Loucy (cell line): ENCODE measurements around the gene RAPGEF1.

ENCODE experiments used
- H2AFZ ChIP-seq: fragments of 200-600 bp; sonication (generic); 2 replicates; pipeline ENCODE4 v1.6.0; 2016; ENCODE audit warnings: antibody characterized with exemption, mild to moderate bottlenecking, low read length, moderate library complexity
- H3F3A ChIP-seq: fragments of 200-600 bp; 2 replicates; pipeline ENCODE4 v1.6.0; 2016; ENCODE audit warnings: antibody characterized with exemption, low read depth, mild to moderate bottlenecking
- H3K27me3 ChIP-seq: fragments of 200-600 bp; sonication (generic); 2 replicates; pipeline ENCODE4 v1.6.1; 2014; ENCODE audit warnings: low read length, mild to moderate bottlenecking; ENCODE audit not compliant: insufficient read depth, poor library complexity, severe bottlenecking
- H3K36me3 ChIP-seq: fragments of 200-600 bp; sonication (generic); 2 replicates; pipeline ENCODE4 v1.6.1; 2016; ENCODE audit warnings: low read length; ENCODE audit not compliant: insufficient read depth
- H3K4me1 ChIP-seq: fragments of 200-600 bp; sonication (generic); 2 replicates; pipeline ENCODE4 v1.5.1; 2014; ENCODE audit warnings: low read length, mild to moderate bottlenecking; ENCODE audit not compliant: insufficient read depth, poor library complexity, severe bottlenecking
- H3K4me2 ChIP-seq: fragments of 200-600 bp; sonication (generic); 2 replicates; pipeline ENCODE4 v1.6.0; 2014; ENCODE audit warnings: antibody characterized with exemption, low read length, low read depth, mild to moderate bottlenecking; ENCODE audit not compliant: poor library complexity, severe bottlenecking
- H3K4me3 ChIP-seq: fragments of 200-600 bp; sonication (generic); 2 replicates; pipeline ENCODE4 v1.5.1; 2014; ENCODE audit warnings: low read length, mild to moderate bottlenecking, mixed read lengths; ENCODE audit not compliant: poor library complexity, severe bottlenecking
- H3K79me2 ChIP-seq: fragments of 200-600 bp; sonication (generic); 2 replicates; pipeline ENCODE4 v1.6.1; 2014; ENCODE audit warnings: low read length; ENCODE audit not compliant: insufficient read depth
- H3K9ac ChIP-seq: fragments of 200-600 bp; sonication (generic); 2 replicates; pipeline ENCODE4 v1.6.0; 2014; ENCODE audit warnings: mild to moderate bottlenecking, low read depth, low read length, moderate library complexity; ENCODE audit not compliant: poor library complexity, severe bottlenecking
- H3K9me2 ChIP-seq: fragments of 200-600 bp; sonication (generic); replicated peaks from 2 replicates; pipeline ENCODE4 v1.6.1; 2016; ENCODE audit warnings: low read depth, low read length, mixed read lengths
- H3K9me3 ChIP-seq: fragments of 200-600 bp; sonication (generic); 2 replicates; pipeline ENCODE4 v1.6.1; 2014; ENCODE audit warnings: mild to moderate bottlenecking, antibody characterized with exemption, low read length, low read depth; ENCODE audit not compliant: insufficient read depth
- H4K20me1 ChIP-seq: fragments of 200-600 bp; sonication (generic); 2 replicates; pipeline ENCODE4 v1.6.0; 2014; ENCODE audit warnings: antibody characterized with exemption, low read length, mild to moderate bottlenecking; ENCODE audit not compliant: insufficient read depth, poor library complexity, severe bottlenecking
- CTCF ChIP-seq: fragments of 200-600 bp; sonication (generic); conservative IDR thresholded peaks from 2 replicates; pipeline ENCODE4 v1.5.1; 2014; ENCODE audit warnings: mild to moderate bottlenecking, antibody characterized with exemption, low read length
- EZH2phosphoT487 ChIP-seq: fragments of 200-600 bp; IDR thresholded peaks from 2 replicates; pipeline ENCODE4 v1.6.1; 2018; ENCODE audit warnings: antibody characterized with exemption, mild to moderate bottlenecking, moderate library complexity, borderline replicate concordance

The RAPGEF1 gene

DNA sequence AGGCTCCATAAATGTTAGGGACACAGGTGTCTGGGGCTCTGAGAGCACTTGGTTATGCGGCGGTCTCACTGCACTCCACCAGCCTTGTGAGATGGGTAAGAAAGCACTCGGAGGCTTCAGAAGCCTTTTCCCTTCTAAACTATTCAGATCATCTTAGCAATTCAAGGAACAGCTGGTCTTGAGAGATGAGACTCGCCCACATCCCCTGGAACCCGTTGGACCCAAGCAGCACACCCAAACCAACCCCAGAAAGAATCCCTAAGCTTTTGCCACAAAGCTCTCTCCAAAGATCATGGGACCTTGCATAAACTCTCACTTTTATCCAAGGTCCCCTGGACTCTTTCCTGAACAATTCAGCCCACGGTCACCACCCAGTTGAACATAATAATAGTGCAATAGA is 90.2 kb downstream of the RAPGEF1 start:
- Histone ChIP-seq H3K4me3 (no peak overlapping the region), H3K4me2 (no peak overlapping the region), H2AFZ (no peak overlapping the region), H3K4me1 (no peaks in the 10 kb centered on the region), H3K9me2 (no peaks in the 10 kb centered on the region), H3F3A (no peaks in the 10 kb centered on the region), H4K20me1 (no peaks in the 10 kb centered on the region), H3K9ac (no peak overlapping the region), H3K9me3 (no peaks in the 10 kb centered on the region), H3K36me3 (peaks cover 32% of the 10 kb centered on the region; the same call in 1 of the 2 replicates), H3K27me3 (no peaks in the 10 kb centered on the region), H3K79me2 (peaks cover 16% of the 10 kb centered on the region; the same call in 1 of the 2 replicates)
- no peak for TF ChIP-seq EZH2phosphoT487
- no peak for TF ChIP-seq CTCF

GRCh38 chr9:131645078-131645776 is 94.6 kb downstream of the RAPGEF1 start:
- Histone ChIP-seq H2AFZ (no peak overlapping the region), H3F3A (no peaks in the 10 kb centered on the region), H3K9ac (no peak overlapping the region), H3K4me2 (no peak overlapping the region), H3K27me3 (no peaks in the 10 kb centered on the region), H3K9me2 (no peaks in the 10 kb centered on the region), H3K4me3 (no peak overlapping the region), H3K36me3 (peaks cover 60% of the 10 kb centered on the region; the same call in 1 of the 2 replicates), H3K4me1 (no peaks in the 10 kb centered on the region), H3K9me3 (no peaks in the 10 kb centered on the region), H4K20me1 (no peaks in the 10 kb centered on the region), H3K79me2 (no peaks in the 10 kb centered on the region)
- TF ChIP-seq EZH2phosphoT487, result no peak
- TF ChIP-seq CTCF, result no peak

DNA sequence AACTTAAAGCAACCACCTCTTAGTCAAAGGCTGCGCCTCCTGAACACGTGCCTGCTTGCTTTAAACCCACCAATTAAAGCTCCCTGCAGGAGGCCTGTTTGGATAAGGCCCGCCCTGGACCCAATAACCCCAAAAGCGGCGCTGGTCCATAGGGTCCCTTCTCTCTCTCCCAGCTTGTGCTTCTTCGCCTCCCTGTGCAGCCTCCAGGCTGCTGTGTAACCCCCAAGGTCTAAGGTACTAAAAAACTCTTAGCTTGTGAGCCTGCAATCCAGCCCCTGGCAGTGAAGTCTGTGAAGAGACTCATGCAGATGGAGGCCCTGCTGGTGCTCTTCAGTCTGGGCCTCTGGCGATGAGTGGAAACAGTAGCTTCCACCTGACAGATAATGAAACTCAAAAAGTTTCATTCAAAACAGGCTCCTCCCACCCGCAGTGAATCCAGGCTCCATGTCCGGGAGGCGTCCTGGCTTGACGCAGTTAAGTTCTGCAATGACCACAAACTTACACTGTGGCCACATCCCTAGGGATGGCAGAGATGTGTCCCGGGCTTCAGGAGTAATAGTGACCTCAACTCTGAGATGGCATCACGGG is 97.3 kb downstream of the RAPGEF1 start:
- Histone ChIP-seq H3K36me3 (peaks cover 78% of the 10 kb centered on the region; the same call in 1 of the 2 replicates), H3K4me1 (no peaks in the 10 kb centered on the region), H3K9ac (no peak overlapping the region), H3K27me3 (no peaks in the 10 kb centered on the region), H4K20me1 (no peaks in the 10 kb centered on the region), H2AFZ (no peak overlapping the region), H3K9me2 (no peaks in the 10 kb centered on the region), H3K4me2 (no peak overlapping the region), H3K79me2 (no peaks in the 10 kb centered on the region), H3K9me3 (no peaks in the 10 kb centered on the region), H3K4me3 (no peak overlapping the region), H3F3A (no peaks in the 10 kb centered on the region)
- TF ChIP-seq EZH2phosphoT487, result no peak
- no peak for TF ChIP-seq CTCF
